GM11168 (cell line): Measurements from ENCODE around the gene P2RX3.
"Not testable (repeated sequence)": the region's sequence is repeated elsewhere in the genome, so short reads cannot be mapped to it uniquely, and the experiment has no call there.

Source experiments
- in situ Hi-C: fragments of 300-500 bp; cut with MboI; formaldehyde crosslinking; loops from one replicate; pipeline ENCODE4 v1.12.0; 2022; ENCODE audit warnings: low sequenced_read_pairs; ENCODE audit not compliant: unreplicated experiment

Gene P2RX3

DNA sequence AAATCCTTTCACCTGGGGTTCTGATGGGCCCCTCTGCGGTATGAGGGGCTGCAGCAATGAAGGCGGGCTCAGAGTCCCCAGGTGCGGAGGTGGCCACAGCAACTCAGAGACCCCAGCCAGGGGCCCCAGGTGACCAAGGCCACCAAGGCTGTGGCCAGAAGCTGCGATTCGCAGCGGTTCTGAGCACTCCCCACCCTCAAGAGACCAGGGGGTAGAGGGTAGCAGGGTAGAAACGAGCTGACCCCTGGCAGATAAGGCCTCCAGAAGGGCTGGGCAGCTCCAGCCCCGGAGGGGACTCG, 14.3 kb upstream of the P2RX3 start:
- in situ Hi-C loops, result no loop called here

DNA sequence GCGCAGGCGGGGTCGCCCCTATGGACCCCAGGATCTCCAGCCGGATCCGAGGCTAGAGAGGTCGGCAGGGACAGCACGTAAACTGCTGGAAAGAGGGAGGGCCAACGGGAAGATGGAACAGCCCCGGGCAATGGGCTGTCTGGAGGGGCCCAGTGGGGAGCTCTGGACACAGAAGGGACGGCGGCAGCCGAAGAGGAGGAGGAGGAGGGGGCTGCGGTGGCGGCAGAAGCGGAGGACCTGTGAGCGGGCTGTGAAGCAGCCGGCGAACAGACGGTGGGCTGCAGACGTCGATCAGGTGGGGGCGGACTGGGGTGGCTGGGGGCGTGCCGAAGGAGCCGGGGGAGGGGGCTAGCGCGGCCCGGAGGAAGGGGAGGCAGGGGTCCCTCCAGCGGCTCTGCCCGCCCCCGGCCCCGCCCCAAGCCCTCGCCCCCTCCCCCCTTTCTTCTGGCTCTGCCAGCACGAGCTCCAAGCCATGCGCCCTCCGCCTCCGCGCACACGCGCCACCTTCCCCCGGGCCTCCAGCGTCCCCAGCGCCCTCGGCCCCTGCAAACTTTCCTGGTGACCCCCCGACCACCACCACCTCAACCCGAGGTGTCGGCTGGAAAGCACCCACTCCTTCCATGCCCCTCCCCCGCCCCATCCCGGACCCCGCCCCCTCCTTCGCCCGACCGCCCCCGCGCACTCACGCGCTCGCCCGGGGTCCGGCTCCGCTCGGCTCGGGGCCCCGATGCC, 13.8 kb upstream of the P2RX3 start:
- in situ Hi-C loops, result no loop called here

DNA sequence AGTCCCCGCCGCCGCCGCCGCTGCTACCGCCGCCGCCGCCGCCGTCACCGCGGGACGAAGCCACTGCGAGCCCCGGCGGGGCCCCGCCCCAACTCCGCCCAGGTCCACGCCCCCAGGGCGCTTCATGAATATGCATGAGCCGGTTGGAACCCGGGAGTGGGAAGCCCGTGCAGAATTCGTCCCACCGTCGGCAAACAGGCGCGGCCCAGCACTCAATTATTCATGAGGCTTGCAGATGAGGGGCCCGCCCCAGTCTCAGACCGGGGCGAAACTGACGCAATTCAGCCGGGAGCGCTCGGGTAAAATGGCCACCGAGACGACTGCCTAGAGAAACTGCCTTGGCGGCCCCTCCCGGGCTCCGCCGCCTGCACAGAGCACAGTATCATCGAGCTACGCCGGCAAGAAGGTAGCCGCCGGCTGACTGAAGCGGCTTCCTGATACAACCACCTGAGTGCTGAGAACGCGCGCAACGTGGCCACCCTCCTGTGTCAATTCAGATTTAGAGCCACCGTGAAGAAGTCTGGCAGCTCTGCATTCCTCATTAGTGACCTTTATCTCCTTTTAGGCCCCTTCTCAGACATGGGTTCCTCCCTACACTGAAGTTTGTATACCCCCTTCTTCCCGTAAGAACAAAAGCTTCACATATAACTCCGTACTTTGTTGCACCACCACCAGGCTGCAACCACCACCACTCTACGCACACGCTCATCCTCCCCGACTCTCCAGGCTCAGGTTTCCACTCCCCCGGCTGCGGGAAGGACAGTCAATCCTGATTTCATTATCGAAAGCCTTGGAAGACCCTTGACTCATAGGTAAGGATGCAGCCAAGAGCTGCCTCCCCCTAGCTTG, 13.0 kb upstream of the P2RX3 start, which contains the start of gene TNKS1BP1:
Gene TNKS1BP1, minus strand, starts transcription at position 67 of the 849 bp plus-strand sequence. CDS start 3,067 bp downstream, outside the sequence.
- in situ Hi-C loops, result no loop called here

DNA sequence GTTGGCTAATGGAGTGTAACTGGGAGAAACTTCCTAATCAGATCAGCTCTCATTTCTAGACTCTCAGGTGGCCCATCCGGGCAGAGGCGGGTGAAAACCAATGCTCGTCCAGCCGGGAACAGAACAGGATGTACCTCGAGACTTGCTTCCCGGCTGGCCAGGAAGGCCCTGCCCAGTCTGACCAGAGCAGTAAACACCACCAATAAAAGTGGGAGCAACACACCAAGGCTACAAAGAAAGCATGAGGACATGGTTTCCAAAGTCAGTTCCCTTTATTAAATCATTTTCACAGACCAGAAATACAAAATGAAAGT, 12.5 kb upstream of the P2RX3 start:
- in situ Hi-C loops, result no loop called here

DNA sequence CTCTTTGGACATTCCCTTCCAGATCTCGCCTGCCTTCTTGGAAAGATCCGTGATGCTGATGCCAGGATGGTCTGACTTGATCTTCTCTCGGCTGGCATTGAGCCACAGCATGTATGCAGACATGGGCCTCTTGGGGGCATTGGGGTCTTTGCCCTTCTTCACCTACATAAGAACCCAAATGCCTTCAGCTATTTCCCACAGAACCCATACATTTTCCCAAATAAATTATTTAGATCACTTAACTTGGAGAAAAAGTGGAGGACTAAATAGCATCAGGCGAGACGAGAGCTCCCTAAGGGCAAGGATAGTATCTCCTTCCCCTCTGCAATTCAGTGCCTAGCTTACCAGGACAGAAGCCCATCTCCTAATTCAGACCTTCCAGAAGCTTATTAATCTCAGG, 10.4 kb upstream of the P2RX3 start:
- in situ Hi-C loops, result no loop called here

DNA sequence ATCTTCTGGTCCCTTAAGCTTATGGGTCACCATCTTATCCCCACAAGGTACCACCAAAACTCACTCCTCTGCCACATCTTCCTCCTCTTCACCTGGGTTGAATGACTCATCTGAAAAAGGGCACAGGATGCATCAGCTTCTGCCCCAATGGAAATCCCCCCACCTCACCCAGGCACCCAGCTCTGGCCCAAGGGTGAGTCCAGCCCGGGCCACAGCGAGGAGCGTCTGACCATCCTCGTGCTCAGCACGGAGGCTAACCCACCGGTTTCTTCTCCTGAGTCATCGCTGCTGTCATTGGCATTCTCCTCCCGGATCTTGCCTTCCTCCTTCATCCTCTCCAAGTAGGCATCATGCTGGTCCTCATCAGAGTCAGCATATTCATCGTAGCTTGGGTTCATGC, 8.1 kb upstream of the P2RX3 start:
- in situ Hi-C loops, result no loop called here

DNA sequence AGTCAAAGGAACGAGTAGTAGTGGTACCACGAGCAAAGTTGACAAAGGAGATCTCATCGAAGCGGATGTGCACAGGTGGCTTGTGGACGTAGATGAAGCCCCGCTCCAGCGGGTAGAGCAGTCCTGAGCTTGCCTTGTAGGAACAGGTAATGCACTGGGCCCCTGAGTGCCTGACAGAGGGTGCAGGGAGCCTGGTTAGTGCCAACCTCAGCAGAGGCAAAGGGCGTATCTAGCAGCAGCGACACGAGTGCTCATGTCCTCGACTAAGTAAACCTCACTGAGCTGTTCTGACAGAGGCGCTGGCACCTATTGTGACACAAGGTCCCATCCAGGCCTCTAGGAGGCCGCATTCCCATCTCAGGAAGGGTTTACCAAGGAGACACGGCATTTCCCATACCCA, 6.4 kb upstream of the P2RX3 start:
- in situ Hi-C loops, result no loop called here

DNA sequence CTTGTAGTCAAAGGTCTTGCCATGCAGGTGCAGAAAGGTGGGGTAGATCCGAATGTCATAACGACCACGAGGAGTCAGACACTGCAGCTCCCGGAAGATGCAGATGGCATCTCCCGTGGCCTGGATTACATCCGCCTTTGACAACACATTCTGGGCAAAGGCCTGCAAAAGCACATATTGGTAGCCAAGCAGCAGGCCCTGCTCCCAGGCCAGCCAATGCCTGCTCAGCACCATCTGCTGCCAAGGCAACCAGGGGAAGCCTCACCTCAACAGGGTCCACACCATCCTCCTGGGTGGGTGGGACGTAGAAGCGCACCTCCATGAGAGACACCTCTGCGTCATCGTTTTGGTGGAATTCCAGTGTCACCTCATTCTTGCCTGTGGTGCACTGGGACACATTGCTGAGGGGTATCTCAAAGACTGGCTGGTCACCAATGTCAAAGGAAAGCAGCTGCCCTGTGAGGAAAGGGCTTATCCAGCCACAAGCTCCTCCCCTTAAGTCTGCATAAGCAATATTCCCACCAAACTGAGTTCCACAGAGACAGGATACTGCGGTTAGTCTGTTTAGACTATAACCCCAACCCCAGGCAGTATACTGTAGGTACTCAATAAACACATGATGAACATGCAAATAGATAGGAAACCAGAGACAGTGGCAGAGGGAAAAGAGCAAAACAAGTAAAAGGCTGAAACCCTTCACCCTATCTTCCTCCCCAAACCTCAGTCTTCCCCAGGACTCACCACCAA, 5.3 kb upstream of the P2RX3 start:
- in situ Hi-C loops, result no loop called here

DNA sequence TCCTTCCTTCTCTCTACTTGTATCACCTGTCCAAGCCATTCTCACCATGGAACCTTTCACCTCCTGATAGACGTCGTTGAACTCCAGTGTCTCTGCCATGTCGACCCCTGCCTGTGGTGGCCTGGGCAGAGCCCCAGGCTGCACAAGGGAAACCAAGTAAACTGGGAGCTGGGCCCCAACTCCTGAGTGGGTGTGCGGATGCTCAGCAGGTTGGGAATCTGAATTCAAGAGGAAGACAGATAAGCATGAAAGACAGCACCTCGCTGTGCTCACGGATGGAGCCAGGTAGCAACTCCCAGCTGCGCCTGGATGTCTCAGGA, 3.2 kb upstream of the P2RX3 start:
- in situ Hi-C loops, result no loop called here

DNA sequence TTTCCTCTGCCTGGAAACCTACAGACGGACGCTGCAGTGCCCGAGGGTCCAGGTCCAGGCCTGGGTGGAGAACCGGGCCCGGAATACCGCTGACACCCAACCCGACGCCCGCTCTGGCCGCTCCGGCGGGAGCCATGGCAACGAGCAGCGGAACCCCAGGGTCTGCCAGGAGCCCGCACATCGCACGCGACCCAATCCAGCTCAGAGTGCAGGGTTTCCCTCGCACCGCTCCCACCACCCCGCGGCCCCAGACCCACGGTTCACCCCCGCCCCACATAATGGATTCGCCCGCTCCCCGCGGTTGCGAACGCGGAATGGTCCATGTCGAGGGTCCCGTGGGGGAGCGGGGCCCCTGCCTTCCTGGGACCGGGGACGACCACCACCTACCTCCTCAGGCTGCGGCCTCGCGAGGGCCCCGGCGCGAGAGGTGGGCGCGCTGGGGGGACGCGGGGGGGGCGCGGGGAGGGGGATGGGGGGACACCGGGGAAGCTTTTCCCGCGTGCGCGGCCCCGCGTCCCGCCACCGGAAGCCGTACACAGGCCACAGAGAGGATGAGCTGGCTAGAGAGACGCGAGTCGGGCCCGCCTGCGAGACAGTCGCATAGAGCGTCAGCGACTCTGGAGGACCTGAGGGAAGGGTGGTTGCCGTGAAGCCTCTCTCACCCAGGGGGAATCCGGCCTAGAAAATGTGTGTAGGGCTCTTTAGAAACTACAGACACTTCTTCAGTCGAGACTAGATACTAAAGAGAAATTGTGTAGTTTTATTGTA, 2.6 kb upstream of the P2RX3 start, which contains the start of gene SSRP1:
Gene SSRP1, minus strand, starts transcription at position 550 of the 768 bp plus-strand sequence. CDS start 771 bp downstream, outside the sequence.
- in situ Hi-C loops, result no loop called here

DNA sequence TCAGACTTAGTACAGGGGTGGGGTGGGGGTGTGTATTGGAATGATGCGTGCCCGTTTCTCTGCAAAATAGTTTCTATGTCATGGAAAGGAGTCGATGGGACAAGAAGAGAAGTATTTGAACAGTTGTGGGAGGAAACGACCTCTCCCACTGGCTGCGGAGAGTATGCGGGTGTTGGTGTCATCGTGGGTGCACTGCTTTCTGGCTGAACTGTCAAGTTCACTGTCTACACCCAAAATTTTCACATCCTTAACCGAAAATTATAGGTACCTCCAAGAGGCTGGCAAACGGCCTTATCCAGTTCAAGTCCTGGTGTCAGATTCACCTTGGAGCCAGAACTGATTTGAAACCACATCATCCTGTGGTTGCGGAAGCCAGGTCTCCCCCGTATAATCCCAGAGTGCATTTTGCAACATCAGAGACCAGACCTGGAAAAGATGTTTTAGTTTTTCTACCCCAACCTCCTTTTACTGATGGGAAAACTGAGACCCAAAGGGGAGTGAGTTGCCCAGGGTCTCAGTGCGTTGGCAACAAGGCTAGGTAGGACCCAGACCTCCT, 2.0 kb upstream of the P2RX3 start:
- in situ Hi-C loops, result no loop called here

DNA sequence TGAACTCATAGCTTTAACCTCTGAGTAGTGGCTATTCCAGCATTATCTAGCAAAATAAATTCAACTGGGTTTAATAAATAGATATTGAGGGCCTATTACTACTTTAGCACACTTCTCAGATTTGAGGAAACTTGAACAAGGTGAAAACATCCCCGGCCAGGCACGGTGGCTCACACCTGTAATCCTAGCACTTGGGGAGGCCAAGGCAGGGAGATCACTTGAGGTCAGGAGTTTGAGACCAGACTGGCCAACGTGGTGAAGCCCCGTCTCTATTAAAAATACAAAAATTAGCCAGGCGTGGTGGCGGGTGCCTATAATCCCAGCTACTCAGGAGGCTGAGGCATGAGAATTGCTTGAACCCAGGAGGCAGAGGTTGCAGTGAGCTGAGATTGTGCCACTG, 1.3 kb upstream of the P2RX3 start:
- in situ Hi-C loops, result not testable (repeated sequence)

DNA sequence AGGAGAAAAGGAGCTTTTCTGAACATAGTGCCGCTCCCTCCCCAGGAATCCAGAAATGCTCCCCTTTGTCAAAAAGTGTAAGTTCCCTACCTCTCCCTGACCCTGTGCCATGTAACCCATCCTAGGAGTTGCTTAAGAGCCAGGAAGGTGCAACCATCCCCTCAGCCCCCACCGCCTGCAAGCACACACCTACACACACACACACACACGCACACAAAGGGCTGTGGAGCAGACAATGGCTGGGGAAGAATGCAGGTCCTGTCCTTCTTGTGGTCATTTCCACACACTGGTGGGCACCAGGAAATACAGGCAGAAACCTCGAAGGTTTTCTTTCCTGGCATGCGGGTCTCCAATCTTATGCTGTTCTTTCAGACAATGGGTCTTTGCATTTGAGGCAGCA, 1.2 kb downstream of the P2RX3 start:
- in situ Hi-C loops, result no loop called here

DNA sequence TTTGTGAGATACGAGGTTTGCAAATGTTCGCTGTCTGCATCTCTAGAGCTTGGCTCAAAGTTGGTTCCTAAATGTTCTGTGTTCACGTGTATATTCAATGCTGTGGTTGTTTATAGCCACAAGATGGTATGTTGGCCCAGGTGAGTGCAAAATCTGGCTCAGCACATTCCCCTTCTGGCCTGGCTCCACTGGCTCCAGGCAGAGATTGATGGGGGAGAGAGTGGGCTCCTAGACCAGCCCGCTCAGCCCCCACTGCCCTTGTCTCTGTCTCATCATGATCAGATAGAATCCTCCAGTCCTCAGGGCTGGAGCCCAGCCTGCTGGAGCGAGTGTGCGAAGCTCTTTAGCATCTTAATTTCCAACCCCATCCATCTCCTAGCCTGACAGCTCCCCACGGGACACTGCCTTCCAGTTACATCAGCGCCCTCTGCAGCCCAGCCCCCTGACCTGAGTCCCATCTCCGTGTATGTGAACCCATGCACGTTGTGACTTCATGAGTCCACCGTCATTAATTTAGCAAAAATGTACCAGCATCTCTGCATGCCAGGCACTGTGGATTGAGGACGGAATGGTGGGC, 2.0 kb downstream of the P2RX3 start:
- in situ Hi-C loops, result no loop called here

DNA sequence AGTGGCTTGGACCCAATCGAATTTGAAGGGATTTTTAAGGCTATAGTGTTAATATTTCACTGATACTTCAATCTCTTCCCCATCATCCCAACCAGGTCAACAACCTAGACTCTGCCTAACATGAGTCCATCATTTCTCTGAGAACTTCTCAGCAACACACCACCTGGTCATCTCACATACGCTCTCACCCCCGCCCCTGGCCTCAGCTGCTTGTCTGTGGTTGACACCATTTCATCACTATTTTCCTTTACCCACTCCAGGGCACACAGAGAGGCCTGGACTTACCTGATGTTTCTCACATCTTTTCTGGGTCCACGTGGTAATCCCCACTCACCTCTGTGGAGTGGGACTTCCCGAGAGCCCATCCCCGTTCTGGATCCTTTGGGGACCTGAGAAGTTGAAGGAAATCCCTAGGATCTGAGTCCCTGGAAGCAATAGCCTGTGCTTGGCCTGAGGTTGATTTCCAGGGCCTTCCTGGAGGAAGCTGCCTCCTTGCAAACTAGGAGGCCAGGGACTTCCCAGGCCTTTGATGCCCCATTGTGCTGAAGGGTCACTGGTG, 3.2 kb downstream of the P2RX3 start:
- in situ Hi-C loops, result no loop called here

DNA sequence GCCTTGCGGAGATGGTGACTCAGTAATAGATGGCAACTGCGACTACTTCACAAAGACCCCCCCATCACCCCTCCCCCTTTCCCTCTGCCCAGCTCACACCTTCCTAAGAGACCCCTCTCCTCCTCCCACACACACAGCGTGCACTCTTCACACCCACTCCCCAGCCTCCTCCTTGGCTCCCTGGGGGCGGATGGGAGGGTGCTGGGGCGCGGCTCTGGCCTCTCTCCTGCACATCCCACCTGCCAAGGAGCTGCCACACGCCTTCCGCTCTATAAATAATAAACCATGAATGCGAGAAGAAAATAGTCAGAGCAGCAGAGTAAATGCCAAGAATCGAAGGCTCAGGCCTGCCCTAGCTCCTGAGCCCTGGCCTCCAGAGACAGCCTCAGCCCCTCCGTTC, 4.5 kb downstream of the P2RX3 start:
- in situ Hi-C loops, result no loop called here

DNA sequence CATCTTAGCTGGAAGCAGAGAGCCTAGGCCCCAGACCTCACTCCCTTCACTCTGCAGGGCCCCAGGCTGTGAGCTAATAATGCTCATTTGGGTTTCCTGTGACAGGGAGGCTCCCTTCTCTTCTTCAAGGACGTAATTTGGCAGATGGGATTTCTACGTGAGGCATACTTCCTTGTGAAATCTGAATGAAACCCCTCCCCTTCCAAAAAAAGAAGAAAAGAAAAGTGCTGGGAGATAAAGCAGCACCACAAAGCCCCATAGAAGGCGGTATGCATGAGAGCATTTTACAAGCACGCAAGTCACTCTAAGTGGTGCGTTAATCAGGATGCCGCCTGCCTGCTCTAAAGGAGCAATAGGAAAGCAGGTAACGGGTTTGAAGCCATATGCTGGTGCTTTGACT, 5.7 kb downstream of the P2RX3 start:
- in situ Hi-C loops, result no loop called here

DNA sequence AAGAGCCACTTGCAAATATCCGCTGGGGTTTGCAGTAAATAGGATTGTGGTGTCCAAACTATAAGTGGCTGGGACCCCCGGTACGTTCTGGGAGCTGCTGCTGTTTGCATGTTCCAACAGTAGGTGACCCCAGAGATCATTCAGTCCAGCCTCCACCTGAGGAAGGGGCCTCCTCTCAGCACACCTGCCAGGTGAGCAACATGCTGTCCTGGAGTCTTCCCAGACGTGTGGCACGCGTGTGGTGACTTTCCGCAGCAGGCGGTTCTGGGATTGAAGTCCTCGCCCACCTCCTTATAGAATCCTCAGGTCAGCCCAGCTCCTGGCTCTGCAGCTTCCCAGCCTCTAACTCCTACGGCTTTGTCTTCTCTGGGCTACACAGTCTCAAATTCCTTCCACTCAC, 6.7 kb downstream of the P2RX3 start:
- in situ Hi-C loops, result no loop called here

DNA sequence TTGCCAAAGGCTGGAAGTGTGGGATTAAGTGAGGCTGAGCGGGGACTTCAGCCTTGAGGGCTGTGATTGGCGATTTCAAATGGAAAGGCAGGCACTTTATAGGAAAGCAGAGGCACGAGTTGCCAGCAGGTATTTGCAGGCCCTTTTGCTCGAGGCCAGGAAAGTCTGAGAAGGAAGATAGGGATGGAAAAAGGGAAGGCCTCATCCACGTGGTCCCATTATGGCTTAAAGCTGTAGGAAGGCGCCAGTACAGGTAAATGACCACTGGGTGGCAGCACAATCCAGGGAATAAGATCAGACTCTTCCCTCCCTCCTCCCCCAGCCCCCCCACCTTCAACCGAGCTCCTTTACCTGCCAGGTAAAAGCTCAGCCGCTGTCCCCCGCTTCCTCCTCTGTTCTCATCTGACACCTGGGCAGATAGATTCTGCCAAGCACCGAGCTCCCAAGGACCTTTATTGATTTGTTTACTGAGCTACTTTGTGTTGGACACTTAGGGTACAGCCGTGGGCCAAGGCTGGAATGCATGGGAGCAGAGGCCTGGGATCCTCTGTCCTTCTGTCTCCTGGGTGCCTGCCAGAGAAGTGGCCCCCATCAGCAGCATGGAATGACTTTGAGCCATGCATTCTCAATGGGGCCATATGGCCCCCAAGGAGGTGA, 7.5 kb downstream of the P2RX3 start:
- in situ Hi-C loops, result no loop called here
